Activated naive CD4-positive, alpha-beta T cell treated with anti-CD3 and anti-CD28 coated beads, Interleukin-2, amount 50 U/mL, for 16 hours (primary cell): Measurements from ENCODE around the gene SLC2A14.
"Not testable (repeated sequence)": the region's sequence is repeated elsewhere in the genome, so short reads cannot be mapped to it uniquely, and the experiment has no call there.

Experiments used
- DNase-seq: peaks from one replicate; pipeline ENCODE4 v3.0.0-alpha.2; 2020

The SLC2A14 gene

GRCh38 chr12:7832059-7832696, 40.5 kb downstream of the SLC2A14 start:
- no peak for DNase-seq

- DNase-seq, result not testable (repeated sequence)
Observed at GRCh38 chr12:7829737-7830136, 43.0 kb downstream of the SLC2A14 start.

GRCh38 chr12:7825754-7826153, 47.0 kb downstream of the SLC2A14 start:
- DNase-seq, result not testable (repeated sequence)

GRCh38 chr12:7806863-7807487, 65.7 kb downstream of the SLC2A14 start:
- DNase-seq, result peak; percentile 64

- not testable (repeated sequence) for DNase-seq
Observed at GRCh38 chr12:7806319-7806718, 66.4 kb downstream of the SLC2A14 start.

GRCh38 chr12:7801460-7801859, 71.3 kb downstream of the SLC2A14 start:
- no peak for DNase-seq

GRCh38 chr12:7798750-7799308, 73.9 kb downstream of the SLC2A14 start:
- not testable (repeated sequence) for DNase-seq

- DNase-seq, result no peak
Observed at GRCh38 chr12:7797698-7798398, 74.9 kb downstream of the SLC2A14 start.

- DNase-seq, result not testable (repeated sequence)
Observed at GRCh38 chr12:7797269-7797668, 75.4 kb downstream of the SLC2A14 start.

GRCh38 chr12:7793211-7793610, 79.5 kb downstream of the SLC2A14 start:
- no peak for DNase-seq

- not testable (repeated sequence) for DNase-seq
Observed at GRCh38 chr12:7788884-7789528, 83.7 kb downstream of the SLC2A14 start, which contains the start of gene NANOG. TSS of gene NANOG (plus strand) at chr12:7789402. CDS start at chr12:7789615, 213 bp downstream.

- DNase-seq, result no peak
Observed at GRCh38 chr12:7788294-7788660, 84.4 kb downstream of the SLC2A14 start.

GRCh38 chr12:7787574-7788293, 85.0 kb downstream of the SLC2A14 start:
- no peak for DNase-seq

- DNase-seq, result no peak
Observed at GRCh38 chr12:7784701-7785100, 88.0 kb downstream of the SLC2A14 start.

GRCh38 chr12:7783433-7783832, 89.3 kb downstream of the SLC2A14 start:
- not testable (repeated sequence) for DNase-seq

GRCh38 chr12:7782055-7782454, 90.7 kb downstream of the SLC2A14 start:
- no peak for DNase-seq

- DNase-seq, result no peak
Observed at GRCh38 chr12:7781274-7781673, 91.4 kb downstream of the SLC2A14 start.

- no peak for DNase-seq
Observed at GRCh38 chr12:7769999-7770398, 102.7 kb downstream of the SLC2A14 start.
